HG03025 (cell line): ENCODE measurements around the gene EHF.

Experiments
- ATAC-seq: cut with Tn5 transposase; IDR thresholded peaks from one replicate; pipeline ENCODE4 v1.9.1; 2021; ENCODE audit warnings: mild to moderate bottlenecking, moderate library complexity; ENCODE audit not compliant: unreplicated experiment, low FRiP score

EHF gene

DNA sequence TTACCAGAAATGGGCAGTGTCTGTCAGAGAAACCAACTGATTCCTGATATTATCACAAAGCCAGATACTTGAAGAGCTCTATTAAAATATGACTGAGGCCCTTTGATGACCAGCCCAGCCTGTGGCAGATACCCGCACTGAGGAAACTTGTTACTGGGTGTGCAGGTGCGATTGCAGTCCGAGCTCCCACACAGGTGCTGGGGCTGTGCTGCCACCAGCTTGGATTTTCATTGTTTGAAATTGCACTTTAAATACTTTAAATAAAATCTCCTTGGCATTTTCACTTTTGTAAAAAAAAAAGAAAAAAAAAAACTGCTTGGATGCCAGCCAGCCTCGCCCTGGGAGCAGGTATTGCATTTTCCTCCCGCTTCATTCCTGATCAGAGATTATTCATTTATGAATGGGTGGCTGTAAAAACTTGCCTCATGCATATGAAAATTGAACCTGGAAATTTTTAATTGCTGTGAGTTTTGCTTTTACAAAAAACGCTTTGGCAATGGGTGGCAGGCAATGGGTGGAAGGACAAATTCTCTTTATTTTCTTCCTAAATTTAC, 21.2 kb downstream of the EHF start:
- ATAC-seq = no peak

GRCh38 chr11:34642873-34643272, 22.0 kb downstream of the EHF start:
- ATAC-seq = no peak

- no peak for ATAC-seq
Observed at GRCh38 chr11:34643311-34643710, 22.4 kb downstream of the EHF start.

DNA sequence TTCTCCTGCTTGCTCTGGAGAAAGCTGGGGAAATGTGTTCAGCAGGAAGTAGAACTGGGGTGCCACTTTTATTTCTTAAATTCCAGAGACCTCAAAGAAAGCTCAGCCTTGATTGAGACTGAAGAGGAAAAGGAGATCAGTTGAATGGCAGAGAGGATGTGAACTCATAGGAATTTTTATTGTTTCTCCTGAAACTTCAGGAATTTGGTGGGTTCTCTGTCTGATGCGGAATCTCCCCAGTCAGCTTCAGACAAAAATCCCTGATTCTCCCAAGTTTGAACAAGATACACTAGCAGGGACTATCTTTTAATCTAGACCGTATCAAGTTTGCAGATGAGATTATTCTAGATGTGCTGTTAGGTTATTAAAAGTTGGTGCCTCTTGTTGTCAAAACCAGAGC, 23.0 kb downstream of the EHF start:
- ATAC-seq = no peak

DNA sequence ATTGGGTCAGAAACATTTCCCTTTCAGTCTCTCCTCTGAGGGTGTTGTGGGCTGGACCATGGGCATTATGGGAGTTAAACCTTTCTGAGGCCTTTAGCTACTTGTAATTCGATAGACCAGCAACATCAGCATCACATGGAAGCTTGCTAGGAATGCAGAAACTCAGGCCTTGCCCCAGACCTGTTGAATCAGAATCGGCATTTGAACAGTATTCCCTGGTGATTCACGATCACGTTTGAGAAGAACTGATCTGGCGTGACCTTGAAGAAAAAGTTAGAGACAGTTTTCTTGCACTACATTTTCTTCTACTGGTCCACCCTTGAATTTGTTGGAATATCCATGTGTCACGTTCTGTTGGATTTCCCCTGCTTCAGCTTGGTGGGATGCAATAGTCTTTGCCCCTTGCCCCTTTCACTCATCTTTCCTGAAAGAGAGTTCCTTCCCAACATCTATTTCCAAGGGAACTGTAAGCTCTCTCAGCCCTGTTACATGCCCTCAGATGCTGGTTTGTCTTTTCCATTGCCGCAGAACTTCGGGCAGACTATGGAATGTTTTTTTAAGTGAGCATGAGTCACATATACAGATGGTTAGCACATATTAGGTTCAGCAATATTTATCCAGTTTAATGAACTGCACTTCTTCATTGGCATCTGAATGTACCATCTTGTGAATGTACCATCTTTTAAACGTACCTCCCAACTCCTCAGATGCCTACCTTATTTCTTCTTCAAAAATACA, 23.9 kb downstream of the EHF start:
- ATAC-seq = no peak

DNA sequence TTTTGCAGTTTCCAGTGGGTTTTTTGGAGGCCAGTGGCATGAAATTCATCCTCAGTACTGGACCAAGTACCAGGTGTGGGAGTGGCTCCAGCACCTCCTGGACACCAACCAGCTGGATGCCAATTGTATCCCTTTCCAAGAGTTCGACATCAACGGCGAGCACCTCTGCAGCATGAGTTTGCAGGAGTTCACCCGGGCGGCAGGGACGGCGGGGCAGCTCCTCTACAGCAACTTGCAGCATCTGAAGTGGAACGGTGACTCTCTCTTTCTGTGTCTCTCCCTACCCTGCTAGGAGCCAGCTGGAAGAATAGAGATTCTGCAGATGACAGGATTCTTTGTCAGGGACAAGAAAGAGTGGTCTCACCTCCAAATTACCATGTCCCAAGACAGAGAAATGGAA, 25.5 kb downstream of the EHF start:
- ATAC-seq = no peak

GRCh38 chr11:34647131-34647530, 26.2 kb downstream of the EHF start:
- ATAC-seq = no peak

DNA sequence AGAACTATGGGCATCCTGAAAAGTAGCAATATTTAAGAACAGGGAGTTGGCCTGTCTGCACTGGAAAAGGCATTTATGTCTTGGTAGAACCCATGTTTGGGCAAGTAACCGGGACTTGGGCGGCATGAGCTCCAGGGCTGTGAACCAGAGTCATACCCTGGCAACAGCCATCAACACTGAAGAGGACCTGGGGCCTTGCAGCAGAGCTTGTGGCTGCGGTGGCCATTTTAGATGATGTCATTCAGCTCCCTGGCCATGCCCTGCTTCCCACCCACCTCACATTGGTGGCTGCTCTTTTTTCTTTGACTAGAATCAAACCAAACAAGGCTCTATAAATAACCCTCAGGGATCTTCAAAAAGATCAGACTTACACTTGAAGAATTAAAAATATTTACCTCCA, 26.6 kb downstream of the EHF start:
- no peak for ATAC-seq

- no peak for ATAC-seq
Observed at GRCh38 chr11:34648036-34648435, 27.1 kb downstream of the EHF start.

GRCh38 chr11:34649597-34649996, 28.7 kb downstream of the EHF start:
- ATAC-seq = no peak

- ATAC-seq = peak; percentile 88
Observed at GRCh38 chr11:34650528-34650927, 29.6 kb downstream of the EHF start.

DNA sequence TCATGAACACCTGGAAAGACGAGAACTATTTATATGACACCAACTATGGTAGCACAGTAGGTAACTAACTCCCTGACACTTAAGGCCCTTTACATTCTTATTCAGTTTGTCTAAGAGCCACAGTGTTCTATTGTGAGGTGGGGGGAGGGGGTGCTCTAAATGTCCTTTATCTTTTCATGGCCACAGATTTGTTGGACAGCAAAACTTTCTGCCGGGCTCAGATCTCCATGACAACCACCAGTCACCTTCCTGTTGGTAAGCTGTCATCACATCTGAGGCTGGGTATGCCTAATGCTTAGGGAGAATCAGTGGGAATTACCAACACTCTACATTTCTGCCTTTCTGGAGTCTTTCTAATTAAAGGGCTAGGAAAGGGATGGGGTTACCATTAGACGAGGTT, 30.7 kb downstream of the EHF start:
- no peak for ATAC-seq

GRCh38 chr11:34652191-34652973, 31.5 kb downstream of the EHF start:
- ATAC-seq = no peak

DNA sequence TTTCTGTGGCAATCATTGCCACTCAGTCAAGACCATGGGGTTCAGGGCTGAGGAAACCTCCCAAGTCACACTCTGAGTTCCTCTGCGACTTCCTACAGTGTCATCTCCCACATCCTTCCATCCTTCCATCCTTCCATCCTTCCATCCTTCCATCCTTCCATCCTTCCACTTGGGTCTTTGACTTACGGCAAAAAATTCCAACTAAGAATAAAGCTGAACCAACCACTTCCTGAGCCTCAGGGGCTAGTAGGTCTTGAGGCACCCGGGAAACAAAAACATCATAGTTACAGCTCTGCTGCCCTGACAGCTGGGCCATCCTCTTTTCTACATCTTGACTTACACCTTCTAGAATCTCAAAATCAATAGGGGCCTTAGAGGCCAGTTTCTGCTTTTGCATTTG, 32.1 kb downstream of the EHF start:
- ATAC-seq = no peak

- ATAC-seq = no peak
Observed at GRCh38 chr11:34653851-34654482, 33.1 kb downstream of the EHF start.

GRCh38 chr11:34654483-34655334, 33.8 kb downstream of the EHF start:
- ATAC-seq = no peak

- ATAC-seq = no peak
Observed at GRCh38 chr11:34655335-34656008, 34.6 kb downstream of the EHF start.

DNA sequence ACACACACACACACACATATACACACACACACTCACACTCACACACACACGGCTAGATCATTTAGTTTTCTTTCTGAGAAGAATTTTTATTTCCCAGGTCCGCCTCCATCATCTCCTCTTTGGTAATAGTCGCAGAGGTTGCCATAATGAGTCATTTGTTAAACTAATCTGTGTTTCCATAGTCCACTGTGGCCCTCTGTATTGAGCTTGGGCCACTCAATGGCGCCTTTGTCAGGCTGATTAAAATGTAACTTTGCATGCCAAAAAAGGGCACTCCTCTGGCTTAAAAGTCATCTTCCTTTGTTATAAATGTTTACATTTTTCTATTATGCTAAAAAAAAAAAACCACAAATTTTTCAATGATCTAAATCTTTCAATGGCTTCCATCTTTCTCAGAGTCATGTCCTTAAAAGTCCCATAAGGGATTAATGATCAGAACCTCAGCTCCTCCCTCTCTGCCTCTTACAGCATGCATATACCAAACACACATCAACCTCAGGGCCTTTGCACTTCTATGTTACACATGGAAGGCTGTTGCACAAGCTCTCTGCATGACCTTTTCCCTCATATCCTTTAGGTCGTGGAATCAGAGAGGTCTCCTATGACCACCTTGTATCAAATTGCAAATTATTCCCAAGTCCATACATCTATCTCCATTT, 35.3 kb downstream of the EHF start:
- no peak for ATAC-seq
